Right lobe of liver (tissue), 4 donors: ENCODE results near the gene ATP13A3.

Experiments
- CTCF ChIP-seq, 4 donors: fragments of 200-600 bp in 3 of 4; fragments of 450-650 bp in 1 of 4; IDR thresholded peaks; one replicate each; pipeline versions ENCODE4 v1.5.1 to v1.8.0; 2016 to 2022; ENCODE audit warnings: antibody characterized with exemption in 4 of 4, mild to moderate bottlenecking in 2 of 4
- POLR2A ChIP-seq: fragments of 450-650 bp; IDR thresholded peaks from one replicate; pipeline ENCODE4 v1.6.1; 2017; ENCODE audit warnings: antibody characterized with exemption, mild to moderate bottlenecking
- donor health status: DM: no; HTN: no; CAD: no.
- donor health status: DM: no; HTN: no; CAD: no.
- donor health status: DM: no; HTN: yes; CAD: no.

DNA sequence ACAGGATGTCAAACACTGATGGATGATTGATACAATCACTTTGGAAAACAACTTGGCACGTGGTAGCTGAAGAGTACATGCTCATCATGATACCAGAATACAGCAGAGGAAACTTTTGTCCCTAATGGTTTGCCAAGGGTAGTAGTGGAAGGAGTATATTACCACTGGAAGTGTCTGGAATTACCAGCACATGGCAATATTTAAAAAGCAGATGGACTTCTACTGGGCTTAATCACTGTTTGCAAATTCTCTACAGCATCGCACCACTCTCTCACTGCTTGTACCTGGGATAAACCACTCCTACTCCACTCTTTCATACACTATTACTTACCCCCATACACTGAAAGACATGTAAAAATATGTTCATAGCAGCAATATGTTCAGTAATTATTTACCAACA, 68.1 kb downstream of the ATP13A3 start:
- TF ChIP-seq CTCF (IDR thresholded peaks at IDR 0.05) (no peak), POLR2A (no peak)
